NCI-H1092 treated with DMSO at 0.1 percent for 48 hours (cell line): Measurements from ENCODE around the gene GPATCH8.
A peak's percentile ranks its signal among the peaks of the same experiment; 100 is the strongest.
"Not testable (repeated sequence)": the region's sequence is repeated elsewhere in the genome, so short reads cannot be mapped to it uniquely, and the experiment has no call there.

Source experiments
- DNase-seq: peaks from one replicate; lab custom pipeline; 2025; lab: John Stamatoyannopoulos, UW

Gene GPATCH8

GRCh38 chr17:44527102-44527501, 23.9 kb upstream of the GPATCH8 start:
- no peak for DNase-seq

- DNase-seq = no peak
Observed at GRCh38 chr17:44523672-44523972, 20.4 kb upstream of the GPATCH8 start.

- peak; percentile 19 for DNase-seq
Observed at GRCh38 chr17:44522883-44523671, 19.9 kb upstream of the GPATCH8 start.

GRCh38 chr17:44518032-44518431, 14.8 kb upstream of the GPATCH8 start:
- no peak for DNase-seq

- not testable (repeated sequence) for DNase-seq
Observed at GRCh38 chr17:44511241-44512134, 8.3 kb upstream of the GPATCH8 start.

- not testable (repeated sequence) for DNase-seq
Observed at GRCh38 chr17:44506939-44507604, 3.9 kb upstream of the GPATCH8 start.

- DNase-seq = no peak
Observed at GRCh38 chr17:44502598-44503146, 534 bp downstream of the GPATCH8 start.

GRCh38 chr17:44501866-44502375, 1.3 kb downstream of the GPATCH8 start:
- no peak for DNase-seq

GRCh38 chr17:44499722-44500121, 3.5 kb downstream of the GPATCH8 start:
- no peak for DNase-seq

- DNase-seq = no peak
Observed at GRCh38 chr17:44496815-44497214, 6.4 kb downstream of the GPATCH8 start.

- DNase-seq = no peak
Observed at GRCh38 chr17:44493339-44493738, 9.9 kb downstream of the GPATCH8 start.

- no peak for DNase-seq
Observed at GRCh38 chr17:44492706-44493272, 10.4 kb downstream of the GPATCH8 start.

- no peak for DNase-seq
Observed at GRCh38 chr17:44489581-44489980, 13.6 kb downstream of the GPATCH8 start.

- DNase-seq = no peak
Observed at GRCh38 chr17:44487170-44487569, 16.0 kb downstream of the GPATCH8 start.

- no peak for DNase-seq
Observed at GRCh38 chr17:44473367-44473766, 29.8 kb downstream of the GPATCH8 start.

- DNase-seq = no peak
Observed at GRCh38 chr17:44469676-44470075, 33.5 kb downstream of the GPATCH8 start.

- DNase-seq = no peak
Observed at GRCh38 chr17:44467108-44467507, 36.1 kb downstream of the GPATCH8 start.

GRCh38 chr17:44466339-44466738, 36.9 kb downstream of the GPATCH8 start:
- DNase-seq = no peak

- DNase-seq = no peak
Observed at GRCh38 chr17:44465897-44466296, 37.3 kb downstream of the GPATCH8 start.

- DNase-seq = no peak
Observed at GRCh38 chr17:44465276-44465675, 37.9 kb downstream of the GPATCH8 start.

- DNase-seq = no peak
Observed at GRCh38 chr17:44464037-44464436, 39.2 kb downstream of the GPATCH8 start.

- no peak for DNase-seq
Observed at GRCh38 chr17:44451832-44452231, 51.4 kb downstream of the GPATCH8 start.
